ENCODE measurements around the gene PBX1.

The PBX1 gene

GRCh38 chr1:164886101-164886500 is 327.1 kb downstream of the PBX1 start:
- DNase-seq, result no peak

- no peak for DNase-seq
Observed at GRCh38 chr1:164891615-164892014, 332.6 kb downstream of the PBX1 start.

GRCh38 chr1:164895026-164895912 is 336.3 kb downstream of the PBX1 start:
- no peak for DNase-seq

GRCh38 chr1:164901031-164901430 is 342.0 kb downstream of the PBX1 start:
- DNase-seq, result no peak

Data from T-helper 2 cell (primary cell).